Upper lobe of left lung (tissue), 4 donors: ENCODE data around the gene SCARB1.

Experiments used
- CTCF ChIP-seq, 6 experiments: fragments of 450-650 bp in 4 of 6; fragments of 200-600 bp in 2 of 6; sonication (generic) in 2 of 6; IDR thresholded peaks; one replicate each; pipeline ENCODE4 v1.5.1; 2016 to 2019; ENCODE audit warnings: antibody characterized with exemption in 6 of 6
- EP300 ChIP-seq, 4 donors: sonication (generic); formaldehyde crosslinking; IDR thresholded peaks; one replicate each; pipeline ENCODE4 v1.5.1; 2017; ENCODE audit warnings: antibody characterized with exemption in 4 of 4, control low read depth in 2 of 4
- POLR2A ChIP-seq, 4 donors: fragments of 450-650 bp; IDR thresholded peaks; one replicate each; pipeline ENCODE4 v1.5.1; 2016 to 2017; ENCODE audit warnings: antibody characterized with exemption in 4 of 4, mild to moderate bottlenecking in 2 of 4
- POLR2AphosphoS5 ChIP-seq, 2 donors: sonication (generic); formaldehyde crosslinking; IDR thresholded peaks; one replicate each; pipeline ENCODE4 v1.5.1; 2017; ENCODE audit warnings: antibody characterized with exemption in 2 of 2

GRCh38 chr12:124742678-124743077 is 121.0 kb downstream of the SCARB1 start:
- TF ChIP-seq CTCF (IDR thresholded peaks at IDR 0.05): no peak
- TF ChIP-seq EP300 (IDR thresholded peaks at IDR 0.05): no peak
- no peak for TF ChIP-seq POLR2A (IDR thresholded peaks at IDR 0.05)
- TF ChIP-seq POLR2AphosphoS5 (IDR thresholded peaks at IDR 0.05): no peak
